Astrocyte (in vitro differentiated cells and primary cell): ENCODE data around the gene CD44. TPM values are rescaled to one million over a fixed set of nuclear protein-coding genes. Genes with fewer than 3 reads are reported as not detected.

Experiments used
- DNase-seq: peaks from one replicate; pipeline ENCODE4 v3.0.0-alpha.2; 2010; ENCODE audit warnings: low read depth
- FAIRE-seq: peaks from 2 replicates; lab custom pipeline; 2011; peaks lifted over from hg19 to GRCh38; lab: Jason Lieb, UNC
- H2AFZ ChIP-seq: 2 replicates; pipeline ENCODE4 v1.6.0; 2012; ENCODE audit warnings: low read depth, low read length, inconsistent platforms
- H3K27ac ChIP-seq: 2 replicates; pipeline ENCODE4 v1.5.1; 2011; ENCODE audit warnings: low read depth, low read length, inconsistent platforms
- H3K27me3 ChIP-seq: 2 replicates; pipeline ENCODE4 v1.6.0; 2011; ENCODE audit warnings: low read length, inconsistent platforms; ENCODE audit not compliant: insufficient read depth
- H3K36me3 ChIP-seq: 2 replicates; pipeline ENCODE4 v1.5.1; 2011; ENCODE audit warnings: low read length, inconsistent platforms; ENCODE audit not compliant: insufficient read depth
- H3K4me1 ChIP-seq: 2 replicates; pipeline ENCODE4 v1.5.1; 2011; ENCODE audit warnings: low read length, inconsistent platforms; ENCODE audit not compliant: insufficient read depth
- H3K4me2 ChIP-seq: 2 replicates; pipeline ENCODE4 v1.6.0; 2012; ENCODE audit warnings: low read length, inconsistent platforms
- H3K4me3 ChIP-seq: 2 replicates; pipeline ENCODE4 v1.5.1; 2011; ENCODE audit warnings: low read depth, mild to moderate bottlenecking, low read length, inconsistent platforms; ENCODE audit not compliant: insufficient read depth
- H3K79me2 ChIP-seq: 2 replicates; pipeline ENCODE4 v1.6.0; 2012; ENCODE audit warnings: mild to moderate bottlenecking, low read length, inconsistent platforms; ENCODE audit not compliant: insufficient read depth
- H3K9ac ChIP-seq: 2 replicates; pipeline ENCODE4 v1.6.0; 2012; ENCODE audit warnings: mild to moderate bottlenecking, low read length, inconsistent platforms
- H3K9me3 ChIP-seq: 2 replicates; pipeline ENCODE4 v1.5.1; 2012; ENCODE audit warnings: low read depth, mild to moderate bottlenecking, low read length, inconsistent platforms; ENCODE audit not compliant: insufficient read depth
- H4K20me1 ChIP-seq: 2 replicates; pipeline ENCODE4 v1.6.0; 2012; ENCODE audit warnings: low read length, inconsistent platforms; ENCODE audit not compliant: insufficient read depth
- H3K27ac Mint-ChIP-seq: one replicate; pipeline ENCODE4 v1.8.0; 2021; ENCODE audit warnings: mild to moderate bottlenecking, mixed read lengths; ENCODE audit not compliant: unreplicated experiment
- H3K27me3 Mint-ChIP-seq: one replicate; pipeline ENCODE4 v1.8.0; 2021; ENCODE audit warnings: low read depth, mixed read lengths; ENCODE audit not compliant: unreplicated experiment
- H3K36me3 Mint-ChIP-seq: one replicate; pipeline ENCODE4 v1.8.0; 2021; ENCODE audit warnings: low read depth, mixed read lengths; ENCODE audit not compliant: unreplicated experiment
- H3K4me1 Mint-ChIP-seq: one replicate; pipeline ENCODE4 v1.8.0; 2021; ENCODE audit warnings: low read depth, mixed read lengths; ENCODE audit not compliant: unreplicated experiment
- H3K4me3 Mint-ChIP-seq: one replicate; pipeline ENCODE4 v1.8.0; 2021; ENCODE audit warnings: mild to moderate bottlenecking, moderate library complexity, mixed read lengths; ENCODE audit not compliant: unreplicated experiment
- H3K9me3 Mint-ChIP-seq: one replicate; pipeline ENCODE4 v1.8.0; 2021; ENCODE audit warnings: mild to moderate bottlenecking, mixed read lengths; ENCODE audit not compliant: unreplicated experiment
- CTCF ChIP-seq: IDR thresholded peaks from 2 replicates; pipeline ENCODE4 v1.5.1; 2011; ENCODE audit warnings: low read depth, mild to moderate bottlenecking, inconsistent platforms, low read length, moderate library complexity; ENCODE audit not compliant: insufficient read depth
- EZH2 ChIP-seq: IDR thresholded peaks from 2 replicates; pipeline ENCODE4 v1.6.1; 2012; ENCODE audit warnings: mild to moderate bottlenecking, low read length, inconsistent platforms; ENCODE audit not compliant: insufficient read depth
- total RNA-seq: library from RNA; stranded (reverse); gene quantifications from 2 replicates; pipeline ENCODE4 v1.2.1, GENCODE V29; 2021

Gene CD44
- total RNA-seq, 1 donor from 2014 or later, result 154 TPM

- TF ChIP-seq CTCF, result no peak
- H3K9ac ChIP-seq, result no peak overlapping the region
- peaks cover 62% of the 10 kb centered on the region for H3K4me1 ChIP-seq
- no peaks in the 10 kb centered on the region for H3K36me3 Mint-ChIP-seq
- H3K9me3 Mint-ChIP-seq, result no peaks in the 10 kb centered on the region
- FAIRE-seq (no peak), DNase-seq (peak; percentile 86)
- H3K4me2 ChIP-seq, result no peak overlapping the region
- peaks cover 88% of the 10 kb centered on the region for H3K79me2 ChIP-seq
- no peak overlapping the region for H2AFZ ChIP-seq
- H3K27ac ChIP-seq, result no peak overlapping the region
- H3K27ac Mint-ChIP-seq, result no peak overlapping the region
- peaks cover 41% of the 10 kb centered on the region for H4K20me1 ChIP-seq
- H3K9me3 ChIP-seq, result no peaks in the 10 kb centered on the region
- no peaks in the 10 kb centered on the region for H3K27me3 Mint-ChIP-seq
- no peaks in the 10 kb centered on the region for H3K27me3 ChIP-seq
- peaks cover 36% of the 10 kb centered on the region for H3K4me1 Mint-ChIP-seq
- H3K4me3 Mint-ChIP-seq, result no peak overlapping the region
- H3K36me3 ChIP-seq, result peaks cover 44% of the 10 kb centered on the region
- no peak overlapping the region for H3K4me3 ChIP-seq
Observed at GRCh38 chr11:35177370-35177769, 38.4 kb downstream of the CD44 start.

GRCh38 chr11:35178067-35178805 is 39.3 kb downstream of the CD44 start:
- H3K9me3 ChIP-seq, result no peaks in the 10 kb centered on the region
- no peaks in the 10 kb centered on the region for H3K36me3 Mint-ChIP-seq
- no peak overlapping the region for H3K9ac ChIP-seq
- peaks cover 53% of the 10 kb centered on the region for H3K36me3 ChIP-seq
- no peaks in the 10 kb centered on the region for H3K27me3 Mint-ChIP-seq
- DNase-seq (no peak), FAIRE-seq (no peak)
- H2AFZ ChIP-seq, result no peak overlapping the region
- H3K27me3 ChIP-seq, result no peaks in the 10 kb centered on the region
- no peak overlapping the region for H3K27ac Mint-ChIP-seq
- H3K4me3 Mint-ChIP-seq, result no peak overlapping the region
- H3K79me2 ChIP-seq, result peaks cover 88% of the 10 kb centered on the region
- H3K4me3 ChIP-seq, result no peak overlapping the region
- no peak for TF ChIP-seq CTCF
- TF ChIP-seq EZH2, result no peak
- H3K4me2 ChIP-seq, result peak overlapping the region; percentile 47
- H3K27ac ChIP-seq, result no peak overlapping the region
- peaks cover 36% of the 10 kb centered on the region for H3K4me1 Mint-ChIP-seq
- peaks cover 45% of the 10 kb centered on the region for H4K20me1 ChIP-seq
- no peaks in the 10 kb centered on the region for H3K9me3 Mint-ChIP-seq
- peaks cover 57% of the 10 kb centered on the region for H3K4me1 ChIP-seq

DNA sequence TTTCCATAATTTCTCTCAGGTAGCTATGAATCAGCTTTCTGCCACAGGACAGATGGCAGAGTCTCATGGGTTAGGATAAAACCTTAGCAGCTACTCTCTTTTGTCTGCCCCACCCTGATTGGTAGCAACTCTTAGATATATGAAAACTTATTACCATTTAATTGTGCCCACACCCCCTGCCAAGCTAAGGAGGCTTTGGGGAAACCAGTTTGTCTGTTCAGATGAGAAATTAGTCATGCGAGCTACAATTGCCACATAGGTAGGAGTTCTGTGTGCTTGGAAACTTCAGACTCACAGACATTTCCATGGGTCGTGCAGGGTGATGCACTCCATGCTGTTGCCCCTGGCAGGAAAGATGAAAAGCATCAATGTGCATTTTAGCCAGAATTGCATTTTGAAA is 39.9 kb downstream of the CD44 start:
- Histone ChIP-seq H3K9ac (peak overlapping the region; percentile 51), H3K4me3 (no peak overlapping the region), H3K4me1 (peaks cover 51% of the 10 kb centered on the region), H4K20me1 (peaks cover 42% of the 10 kb centered on the region), H3K4me2 (peak overlapping the region; percentile 47), H3K79me2 (peaks cover 88% of the 10 kb centered on the region), H3K27ac (peak overlapping the region; percentile 78), H3K36me3 (peaks cover 59% of the 10 kb centered on the region), H3K27me3 (no peaks in the 10 kb centered on the region), H3K9me3 (no peaks in the 10 kb centered on the region), H2AFZ (no peak overlapping the region)
- H3K4me1 Mint-ChIP-seq, result peaks cover 31% of the 10 kb centered on the region
- H3K9me3 Mint-ChIP-seq, result no peaks in the 10 kb centered on the region
- no peaks in the 10 kb centered on the region for H3K27me3 Mint-ChIP-seq
- no peak overlapping the region for H3K27ac Mint-ChIP-seq
- FAIRE-seq (no peak), DNase-seq (no peak)
- no peaks in the 10 kb centered on the region for H3K36me3 Mint-ChIP-seq
- H3K4me3 Mint-ChIP-seq, result no peak overlapping the region
- TF ChIP-seq EZH2, result no peak
- no peak for TF ChIP-seq CTCF
